ENCODE data around the gene SPOUT1.

The SPOUT1 gene

GRCh38 chr9:128835246-128836210 lies 5.9 kb upstream of the SPOUT1 start:
- DNase-seq = no peak

GRCh38 chr9:128833696-128834095 lies 4.1 kb upstream of the SPOUT1 start:
- DNase-seq = no peak

GRCh38 chr9:128828719-128829452 lies 708 bp downstream of the SPOUT1 start:
- DNase-seq = no peak

- no peak for DNase-seq
Measured at GRCh38 chr9:128828267-128828666, 1.3 kb downstream of the SPOUT1 start.

- DNase-seq = no peak
Measured at GRCh38 chr9:128825923-128826700, 3.5 kb downstream of the SPOUT1 start.

GRCh38 chr9:128824911-128825310 lies 4.7 kb downstream of the SPOUT1 start:
- no peak for DNase-seq

GRCh38 chr9:128823903-128824406 lies 5.6 kb downstream of the SPOUT1 start:
- DNase-seq = no peak

- no peak for DNase-seq
Measured at GRCh38 chr9:128823362-128823902, 6.2 kb downstream of the SPOUT1 start.

- DNase-seq = no peak
Measured at GRCh38 chr9:128822407-128823042, 7.1 kb downstream of the SPOUT1 start.

GRCh38 chr9:128821584-128822406 lies 7.8 kb downstream of the SPOUT1 start:
- no peak for DNase-seq

- DNase-seq = no peak
Measured at GRCh38 chr9:128820665-128821583, 8.7 kb downstream of the SPOUT1 start.

GRCh38 chr9:128819716-128820664 lies 9.6 kb downstream of the SPOUT1 start:
- no peak for DNase-seq

- DNase-seq = peak; percentile 38
Measured at GRCh38 chr9:128818839-128819715, 10.5 kb downstream of the SPOUT1 start.

GRCh38 chr9:128818099-128818838 lies 11.3 kb downstream of the SPOUT1 start, which contains the start of gene ENDOG:
TSS of gene ENDOG (plus strand) at chr9:128818500. CDS start at chr9:128818685, 185 bp downstream.
- DNase-seq = peak; percentile 97

- no peak for DNase-seq
Measured at GRCh38 chr9:128810873-128811272, 18.7 kb downstream of the SPOUT1 start.

- DNase-seq = no peak
Measured at GRCh38 chr9:128809831-128810230, 19.8 kb downstream of the SPOUT1 start.
